Endothelial cell (in vitro differentiated cells): ENCODE data around the gene KCNJ12. TPM values are rescaled to one million over a fixed set of nuclear protein-coding genes. Genes with fewer than 3 reads are reported as not detected.
A peak's percentile ranks its signal among the peaks of the same experiment; 100 is the strongest.
"Not testable (repeated sequence)": the region's sequence is repeated elsewhere in the genome, so short reads cannot be mapped to it uniquely, and the experiment has no call there.

Source experiments
- DNase-seq: peaks from one replicate; pipeline ENCODE4 v3.0.0; 2021; ENCODE audit warnings: low spot score
- H3K27ac Mint-ChIP-seq: one replicate; pipeline ENCODE4 v1.8.0; 2021; ENCODE audit warnings: mixed read lengths, inconsistent platforms; ENCODE audit not compliant: unreplicated experiment
- H3K27me3 Mint-ChIP-seq: one replicate; pipeline ENCODE4 v1.8.0; 2021; ENCODE audit warnings: mild to moderate bottlenecking, moderate library complexity, mixed read lengths, inconsistent platforms; ENCODE audit not compliant: unreplicated experiment
- H3K36me3 Mint-ChIP-seq: one replicate; pipeline ENCODE4 v1.8.0; 2021; ENCODE audit warnings: mild to moderate bottlenecking, low read depth, mixed read lengths, inconsistent platforms; ENCODE audit not compliant: unreplicated experiment
- H3K4me1 Mint-ChIP-seq: one replicate; pipeline ENCODE4 v1.8.0; 2021; ENCODE audit warnings: mild to moderate bottlenecking, mixed read lengths, inconsistent platforms; ENCODE audit not compliant: unreplicated experiment
- H3K4me3 Mint-ChIP-seq: one replicate; pipeline ENCODE4 v1.8.0; 2021; ENCODE audit warnings: mild to moderate bottlenecking, mixed read lengths, inconsistent platforms; ENCODE audit not compliant: unreplicated experiment
- H3K9me3 Mint-ChIP-seq: one replicate; pipeline ENCODE4 v1.8.0; 2021; ENCODE audit warnings: mixed read lengths, inconsistent platforms; ENCODE audit not compliant: unreplicated experiment
- CTCF ChIP-seq: fragments of 200-600 bp; sonication (generic); IDR thresholded peaks from one replicate; pipeline ENCODE4 v1.5.0; 2021; ENCODE audit warnings: antibody characterized with exemption; ENCODE audit not compliant: unreplicated experiment
- total RNA-seq: library from RNA; stranded (reverse); fragmentation: NEBNext Ultra II Directional; extraction: Animal tissue kit (Norgen Biotek cat#: 25700); gene quantifications from one replicate; pipeline ENCODE4 v1.2.1, GENCODE V29; 2021; ENCODE audit not compliant: unreplicated experiment

The KCNJ12 gene
- total RNA-seq, 1 donor from 2014 or later = 0.56 TPM

- Mint-ChIP-seq H3K27ac (no peak overlapping the region), H3K27me3 (peaks cover 9% of the 10 kb centered on the region), H3K4me1 (no peaks in the 10 kb centered on the region), H3K36me3 (no peaks in the 10 kb centered on the region), H3K9me3 (no peaks in the 10 kb centered on the region), H3K4me3 (no peak overlapping the region)
- no peak for TF ChIP-seq CTCF
- DNase-seq = no peak
These were observed 20.1 kb downstream of the KCNJ12 start for GRCh38 chr17:21396237-21396636.

- peaks cover 8% of the 10 kb centered on the region for H3K27me3 Mint-ChIP-seq
- H3K36me3 Mint-ChIP-seq = no peaks in the 10 kb centered on the region
- no peak overlapping the region for H3K27ac Mint-ChIP-seq
- no peak for DNase-seq
- H3K9me3 Mint-ChIP-seq = no peaks in the 10 kb centered on the region
- H3K4me3 Mint-ChIP-seq = no peak overlapping the region
- H3K4me1 Mint-ChIP-seq = no peaks in the 10 kb centered on the region
- no peak for TF ChIP-seq CTCF
These were observed 21.4 kb downstream of the KCNJ12 start for GRCh38 chr17:21397341-21398190.

- TF ChIP-seq CTCF = no peak
- H3K36me3 Mint-ChIP-seq = no peaks in the 10 kb centered on the region
- H3K27me3 Mint-ChIP-seq = peaks cover 8% of the 10 kb centered on the region
- no peaks in the 10 kb centered on the region for H3K4me1 Mint-ChIP-seq
- H3K9me3 Mint-ChIP-seq = no peaks in the 10 kb centered on the region
- no peak overlapping the region for H3K4me3 Mint-ChIP-seq
- H3K27ac Mint-ChIP-seq = no peak overlapping the region
- DNase-seq = no peak
These were observed 23.5 kb downstream of the KCNJ12 start for GRCh38 chr17:21399474-21400186.

GRCh38 chr17:21400187-21400569 is 24.0 kb downstream of the KCNJ12 start:
- not testable (repeated sequence) for DNase-seq, H3K36me3 Mint-ChIP-seq, H3K4me1 Mint-ChIP-seq, H3K9me3 Mint-ChIP-seq, H3K4me3 Mint-ChIP-seq, H3K27ac Mint-ChIP-seq, H3K27me3 Mint-ChIP-seq

GRCh38 chr17:21400816-21401593 is 24.8 kb downstream of the KCNJ12 start:
- no peak for DNase-seq
- no peaks in the 10 kb centered on the region for H3K36me3 Mint-ChIP-seq
- H3K27ac Mint-ChIP-seq = peak overlapping the region; percentile 64
- H3K4me1 Mint-ChIP-seq = no peaks in the 10 kb centered on the region
- H3K9me3 Mint-ChIP-seq = no peaks in the 10 kb centered on the region
- no peak for TF ChIP-seq CTCF
- peaks cover 8% of the 10 kb centered on the region for H3K27me3 Mint-ChIP-seq
- no peak overlapping the region for H3K4me3 Mint-ChIP-seq

- not testable (repeated sequence) for H3K4me1 Mint-ChIP-seq, H3K27me3 Mint-ChIP-seq, H3K9me3 Mint-ChIP-seq, H3K36me3 Mint-ChIP-seq, H3K4me3 Mint-ChIP-seq, DNase-seq
- H3K27ac Mint-ChIP-seq = peak overlapping the region; percentile 37
These were observed 26.0 kb downstream of the KCNJ12 start for GRCh38 chr17:21402166-21402571.

GRCh38 chr17:21402926-21403325 is 26.8 kb downstream of the KCNJ12 start:
- H3K4me3 Mint-ChIP-seq, H3K27ac Mint-ChIP-seq, H3K36me3 Mint-ChIP-seq, H3K9me3 Mint-ChIP-seq, H3K4me1 Mint-ChIP-seq, DNase-seq: not testable (repeated sequence)
- peaks cover 13% of the 10 kb centered on the region for H3K27me3 Mint-ChIP-seq

- not testable (repeated sequence) for H3K36me3 Mint-ChIP-seq, H3K9me3 Mint-ChIP-seq, H3K4me1 Mint-ChIP-seq, H3K4me3 Mint-ChIP-seq, H3K27ac Mint-ChIP-seq, DNase-seq
- H3K27me3 Mint-ChIP-seq = peaks cover 15% of the 10 kb centered on the region
These were observed 27.9 kb downstream of the KCNJ12 start for GRCh38 chr17:21404106-21404505.
